Measurements from ENCODE around the gene ITFG1.

DNA sequence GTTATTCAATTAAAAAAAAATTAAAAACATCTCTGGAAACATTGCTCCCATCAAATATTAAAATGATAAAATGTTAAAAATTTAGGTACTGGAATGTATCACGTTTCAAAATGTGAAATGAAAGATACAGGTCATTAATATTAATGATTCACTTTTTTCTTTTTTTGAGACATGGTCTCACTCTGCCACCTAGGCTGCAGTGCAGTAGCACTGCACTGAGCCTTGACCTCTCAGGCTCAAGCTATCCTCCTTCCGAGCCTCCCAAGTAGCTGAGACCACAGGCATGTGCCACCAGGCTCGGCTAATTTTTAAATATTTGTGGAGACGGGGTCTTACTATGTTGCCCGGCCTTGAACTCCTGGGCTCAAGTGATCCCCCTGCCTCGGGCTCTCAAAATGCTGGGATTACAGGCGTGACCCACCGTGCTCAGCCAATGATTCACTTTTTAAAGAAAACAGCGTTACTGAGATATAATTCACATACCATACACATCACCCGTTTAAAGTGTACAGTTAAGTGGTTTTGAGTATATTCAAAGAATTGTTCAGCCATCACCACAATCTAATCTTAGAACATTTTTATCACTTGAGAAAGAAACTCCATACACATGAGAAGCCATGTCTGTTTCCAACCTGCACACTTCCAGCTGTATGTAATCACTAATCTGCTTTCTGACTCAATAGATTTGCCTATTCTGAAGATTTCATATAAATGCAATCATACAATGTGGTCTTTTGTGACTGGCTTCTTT lies 298.0 kb downstream of the ITFG1 start:
- TF ChIP-seq, protein P1, sequence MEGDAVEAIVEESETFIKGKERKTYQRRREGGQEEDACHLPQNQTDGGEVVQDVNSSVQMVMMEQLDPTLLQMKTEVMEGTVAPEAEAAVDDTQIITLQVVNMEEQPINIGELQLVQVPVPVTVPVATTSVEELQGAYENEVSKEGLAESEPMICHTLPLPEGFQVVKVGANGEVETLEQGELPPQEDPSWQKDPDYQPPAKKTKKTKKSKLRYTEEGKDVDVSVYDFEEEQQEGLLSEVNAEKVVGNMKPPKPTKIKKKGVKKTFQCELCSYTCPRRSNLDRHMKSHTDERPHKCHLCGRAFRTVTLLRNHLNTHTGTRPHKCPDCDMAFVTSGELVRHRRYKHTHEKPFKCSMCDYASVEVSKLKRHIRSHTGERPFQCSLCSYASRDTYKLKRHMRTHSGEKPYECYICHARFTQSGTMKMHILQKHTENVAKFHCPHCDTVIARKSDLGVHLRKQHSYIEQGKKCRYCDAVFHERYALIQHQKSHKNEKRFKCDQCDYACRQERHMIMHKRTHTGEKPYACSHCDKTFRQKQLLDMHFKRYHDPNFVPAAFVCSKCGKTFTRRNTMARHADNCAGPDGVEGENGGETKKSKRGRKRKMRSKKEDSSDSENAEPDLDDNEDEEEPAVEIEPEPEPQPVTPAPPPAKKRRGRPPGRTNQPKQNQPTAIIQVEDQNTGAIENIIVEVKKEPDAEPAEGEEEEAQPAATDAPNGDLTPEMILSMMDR (conservative IDR thresholded peaks at IDR 0.05; ENCODE audit: low read depth, low read length) = no peak
- no peak for TF ChIP-seq EZH2 (IDR thresholded peaks at IDR 0.05; ENCODE audit: low read length, unreplicated experiment)

Data from PC-3 (cell line).